Measurements from ENCODE around the gene SEC23IP.
"Not testable (repeated sequence)": the region's sequence is repeated elsewhere in the genome, so short reads cannot be mapped to it uniquely, and the experiment has no call there.

The SEC23IP gene

GRCh38 chr10:119883901-119884611 is 8.5 kb upstream of the SEC23IP start:
- not testable (repeated sequence) for DNase-seq

DNA sequence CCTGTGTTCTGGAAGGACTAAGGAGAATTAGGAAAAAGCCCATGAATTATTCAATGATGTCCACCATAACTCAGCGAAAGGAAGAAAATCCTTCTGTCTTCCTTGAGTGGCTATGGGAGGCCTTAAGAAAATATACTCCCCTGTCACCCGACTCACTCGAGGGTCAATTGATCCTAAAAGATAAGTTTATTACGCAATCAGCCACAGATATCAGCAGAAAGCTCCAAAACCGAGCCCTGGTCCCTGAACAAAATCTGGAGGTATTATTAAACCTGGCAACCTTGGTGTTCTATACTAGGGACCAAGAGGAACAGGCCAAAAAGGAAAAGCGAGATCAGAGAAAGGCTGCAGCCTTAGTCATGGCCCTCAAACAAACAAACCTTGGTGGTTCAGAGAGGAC is 6.5 kb upstream of the SEC23IP start:
- not testable (repeated sequence) for DNase-seq

DNA sequence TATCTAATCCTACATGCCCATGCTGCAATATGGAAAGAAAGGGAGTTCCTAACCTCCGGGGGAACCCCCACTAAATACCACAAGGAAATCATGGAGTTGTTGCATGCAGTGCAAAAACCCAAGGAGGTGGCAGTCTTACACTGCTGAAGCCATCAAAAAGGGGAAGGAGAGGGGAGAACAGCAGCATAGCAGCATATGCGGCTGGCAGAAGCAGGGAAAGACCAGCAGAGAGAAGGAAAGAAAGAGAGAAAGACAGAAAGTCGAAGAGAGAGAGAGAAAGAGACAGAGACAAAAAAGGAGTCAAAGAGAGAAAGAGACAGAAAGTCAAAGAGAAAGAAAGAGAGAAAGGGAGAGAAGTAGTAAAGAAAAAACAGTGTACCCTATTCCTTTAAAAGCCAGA is 3.8 kb upstream of the SEC23IP start:
- DNase-seq: not testable (repeated sequence)

GRCh38 chr10:119889201-119889600 is 3.3 kb upstream of the SEC23IP start:
- not testable (repeated sequence) for DNase-seq

- DNase-seq: not testable (repeated sequence)
These were observed 2.2 kb upstream of the SEC23IP start for GRCh38 chr10:119890307-119890706.

- DNase-seq: not testable (repeated sequence)
These were observed 712 bp upstream of the SEC23IP start for GRCh38 chr10:119891849-119892187.

DNA sequence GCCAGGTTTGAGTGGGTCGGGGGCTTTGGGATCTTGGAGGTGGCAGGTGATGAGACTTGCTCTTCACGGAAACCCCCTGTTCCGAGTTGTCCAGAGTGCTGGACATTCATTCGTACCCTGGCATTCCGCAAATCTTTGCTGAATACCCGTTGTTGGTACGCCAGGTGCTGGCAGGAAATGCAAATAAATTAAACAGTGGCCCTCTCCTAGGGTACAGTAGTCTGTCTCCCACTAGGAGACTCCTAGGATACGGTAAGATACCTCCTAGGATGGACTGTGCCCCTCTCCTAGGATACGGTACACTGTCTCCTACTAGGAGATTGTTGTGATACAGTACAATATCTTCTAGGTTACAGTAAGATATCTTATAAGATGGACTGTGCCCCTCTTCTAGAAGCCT is 544 bp downstream of the SEC23IP start:
- no peak for DNase-seq

- no peak for DNase-seq
These were observed 1.4 kb downstream of the SEC23IP start for GRCh38 chr10:119893845-119894427.

- DNase-seq: no peak
These were observed 3.6 kb downstream of the SEC23IP start for GRCh38 chr10:119896061-119896655.

GRCh38 chr10:119896937-119897770 is 4.6 kb downstream of the SEC23IP start:
- peak; percentile 3 for DNase-seq

GRCh38 chr10:119898577-119898976 is 6.0 kb downstream of the SEC23IP start:
- no peak for DNase-seq

DNA sequence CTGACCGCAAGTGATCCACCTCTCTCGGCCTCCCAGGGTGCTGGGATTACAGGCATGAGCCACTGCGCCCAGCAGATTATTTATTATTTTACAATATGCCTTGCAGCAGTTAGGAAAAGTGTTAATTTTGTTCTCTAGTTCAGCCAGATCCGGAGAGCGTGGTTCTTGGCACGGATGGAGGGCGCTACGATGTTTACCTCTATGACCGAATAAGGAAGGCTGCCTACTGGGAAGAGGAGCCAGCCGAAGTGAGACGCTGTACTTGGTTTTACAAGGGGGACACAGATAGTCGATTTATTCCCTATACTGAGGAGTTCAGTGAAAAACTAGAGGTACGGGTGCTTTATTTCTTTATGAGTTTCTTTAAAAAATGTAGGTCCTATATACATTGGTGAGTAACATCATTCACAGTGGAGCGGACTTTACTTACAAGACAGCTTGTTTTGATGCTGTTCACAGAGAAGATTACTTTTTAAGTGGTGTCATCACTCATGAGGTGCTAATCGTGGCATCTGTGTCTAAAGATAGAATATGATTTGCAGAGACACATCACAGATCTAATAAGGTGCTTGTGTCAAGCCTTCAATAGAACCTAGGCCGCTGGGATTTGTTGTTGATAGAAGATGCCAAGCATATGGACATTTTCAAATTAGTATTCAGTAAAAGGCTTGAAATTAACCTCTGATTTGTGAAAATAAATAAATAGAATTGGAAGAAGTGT is 11.6 kb downstream of the SEC23IP start:
- DNase-seq: no peak

DNA sequence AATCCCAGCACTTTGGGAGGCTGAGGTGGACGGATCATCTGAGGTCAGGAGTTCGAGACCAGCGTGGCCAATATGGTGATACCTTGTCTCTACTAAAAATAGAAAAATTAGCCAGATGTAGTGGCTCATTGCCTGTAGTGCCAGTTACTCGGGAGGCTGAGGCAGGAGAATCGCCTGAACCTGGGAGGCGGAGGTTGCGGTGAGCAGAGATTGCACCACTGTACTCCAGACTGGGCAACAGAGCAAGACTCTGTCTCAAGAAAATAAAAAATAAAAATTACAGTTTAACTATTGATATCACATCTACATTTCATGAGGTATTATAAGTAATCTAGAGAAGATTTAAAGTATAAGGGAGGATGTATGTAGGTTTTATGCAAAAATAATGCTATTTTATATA is 15.2 kb downstream of the SEC23IP start:
- DNase-seq: not testable (repeated sequence)

GRCh38 chr10:119908166-119908565 is 15.6 kb downstream of the SEC23IP start:
- DNase-seq: peak; percentile 13

GRCh38 chr10:119910689-119911088 is 18.2 kb downstream of the SEC23IP start:
- no peak for DNase-seq

GRCh38 chr10:119917777-119918176 is 25.2 kb downstream of the SEC23IP start:
- DNase-seq: no peak

GRCh38 chr10:119919271-119919670 is 26.7 kb downstream of the SEC23IP start:
- peak; percentile 29 for DNase-seq

- no peak for DNase-seq
These were observed 27.3 kb downstream of the SEC23IP start for GRCh38 chr10:119919826-119920225.

DNA sequence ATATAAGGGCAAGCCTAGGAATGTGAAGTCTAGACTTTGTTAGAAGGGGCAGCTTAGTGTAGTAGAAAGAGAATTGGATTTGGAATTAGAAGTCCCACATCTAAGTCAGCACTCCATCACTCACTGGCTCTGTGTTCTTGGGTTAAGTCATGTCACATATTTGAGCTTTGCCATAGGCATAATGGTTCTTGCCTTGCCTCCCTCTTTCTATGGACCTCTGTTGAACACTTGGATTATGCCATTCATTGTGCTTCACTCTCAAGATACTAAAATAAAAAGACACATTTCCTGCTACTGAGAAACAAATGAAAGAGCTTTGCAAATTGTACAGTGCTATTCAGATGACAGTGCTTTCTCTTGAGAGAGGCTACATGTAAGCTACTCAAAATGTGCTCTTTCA is 35.9 kb downstream of the SEC23IP start:
- DNase-seq: no peak

DNA sequence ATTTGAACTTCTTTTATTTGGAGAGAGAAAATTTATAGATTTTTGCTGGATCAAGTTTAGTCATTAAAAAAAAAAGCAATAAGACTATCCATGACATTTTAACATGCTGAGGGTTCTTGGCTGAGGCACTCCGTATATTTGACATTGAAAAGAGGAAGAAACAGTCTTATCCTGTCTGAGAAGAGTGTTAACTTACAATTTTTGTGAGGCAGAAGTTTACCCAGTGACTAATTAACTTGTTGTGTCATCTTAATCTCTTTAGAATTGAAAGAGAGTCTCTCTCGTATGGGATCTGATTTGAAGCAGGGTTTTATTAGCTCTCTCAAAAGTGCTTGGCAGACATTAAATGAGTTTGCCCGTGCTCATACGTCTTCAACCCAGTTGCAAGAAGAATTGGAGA is 39.3 kb downstream of the SEC23IP start:
- DNase-seq: no peak

DNA sequence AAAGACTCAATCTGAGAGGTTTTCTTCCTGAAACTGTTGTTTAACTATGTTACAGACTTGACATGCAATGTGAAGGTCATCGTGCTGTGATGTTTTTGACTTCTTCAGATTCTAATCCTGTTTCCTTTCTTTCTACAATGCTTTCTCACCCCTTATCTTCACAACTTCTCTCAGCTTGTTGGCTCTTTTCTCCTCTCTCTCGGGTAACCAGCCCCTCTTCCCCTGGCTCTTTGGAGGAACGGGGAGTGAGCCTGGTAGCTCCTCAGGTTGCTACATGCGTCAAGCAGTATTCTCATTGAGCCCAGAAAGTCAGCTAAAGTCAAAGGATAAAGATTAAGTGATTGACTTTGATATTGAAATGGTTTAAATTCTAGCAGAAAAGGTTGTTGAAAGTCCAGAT is 40.1 kb downstream of the SEC23IP start:
- no peak for DNase-seq

DNA sequence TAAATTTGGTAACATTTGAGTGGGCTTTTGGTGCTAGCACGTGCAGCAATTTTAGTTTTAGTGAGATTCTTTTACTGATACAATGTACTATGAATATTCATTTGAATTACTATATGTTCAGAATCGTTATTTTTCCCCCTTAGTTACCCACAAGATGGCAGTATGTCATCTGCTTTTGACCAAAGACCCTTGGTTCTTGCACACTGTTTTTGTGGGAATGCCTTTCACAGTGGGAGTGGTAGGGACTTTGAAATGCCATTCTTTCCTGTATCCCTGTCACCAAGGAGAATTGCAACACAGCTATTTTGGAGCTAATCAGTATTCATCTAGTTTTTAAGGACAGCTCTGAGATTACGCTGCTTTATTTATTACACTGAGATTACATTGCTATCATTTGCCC is 40.6 kb downstream of the SEC23IP start:
- peak; percentile 26 for DNase-seq

GRCh38 chr10:119940487-119940886 is 48.0 kb downstream of the SEC23IP start:
- peak; percentile 51 for DNase-seq
